ENCODE results near the gene MAPK8.

The MAPK8 gene

DNA sequence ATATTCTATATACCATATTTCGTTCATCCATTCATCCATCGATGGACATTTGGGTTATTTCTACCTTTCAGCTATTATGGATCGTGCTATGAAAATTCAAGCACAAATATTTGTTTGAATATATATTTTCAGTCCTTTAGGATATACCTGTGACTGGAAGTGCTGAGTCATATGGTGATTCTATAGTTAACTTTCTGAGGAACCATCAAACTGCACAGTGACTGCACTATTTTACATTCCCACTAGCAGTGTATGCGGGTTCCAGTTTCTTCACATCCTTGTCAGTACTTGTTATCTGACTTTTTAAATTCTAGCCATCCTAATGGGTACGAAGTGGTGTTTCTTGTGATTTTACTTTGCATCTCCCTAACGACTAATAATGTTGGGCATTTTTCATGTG lies 104.0 kb downstream of the MAPK8 start:
- TF ChIP-seq POLR2A (IDR thresholded peaks at IDR 0.05; ENCODE audit: extremely low read depth, insufficient read length) (no peak), MYC (IDR thresholded peaks at IDR 0.05; ENCODE audit: low read depth, low read length) (no peak), CTCF (IDR thresholded peaks at IDR 0.05; ENCODE audit: low read depth, low read length) (no peak), MAX (IDR thresholded peaks at IDR 0.05; ENCODE audit: low read depth, low read length) (no peak)
- DNase-seq (ENCODE audit: low read depth), result no peak

DNA sequence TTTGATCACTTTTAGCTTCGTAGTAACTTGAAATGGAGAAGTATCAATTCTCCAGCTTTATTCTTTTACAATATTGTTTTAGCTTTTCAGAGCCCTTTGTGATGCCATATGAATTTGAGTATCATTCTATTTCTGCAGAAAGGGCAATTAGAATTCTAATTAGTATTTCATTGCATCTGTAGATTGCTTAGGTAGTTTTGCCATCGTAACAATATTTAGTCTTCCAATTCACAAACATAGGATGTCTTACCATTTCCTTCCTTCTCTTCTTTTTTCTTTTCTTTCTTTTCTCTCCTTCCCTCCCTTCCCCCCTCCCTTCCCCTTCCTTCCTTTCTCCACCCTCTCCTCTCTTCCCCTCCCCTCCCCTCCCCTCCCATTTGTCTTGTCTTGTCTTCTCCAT lies 105.0 kb downstream of the MAPK8 start:
- H3K4me3 ChIP-seq (ENCODE audit: low read depth, low read length), result no peak overlapping the region
- TF ChIP-seq MAX (IDR thresholded peaks at IDR 0.05; ENCODE audit: low read depth, low read length), result no peak
- TF ChIP-seq POLR2A (IDR thresholded peaks at IDR 0.05; ENCODE audit: extremely low read depth, insufficient read length), result no peak
- no peak for TF ChIP-seq MYC (IDR thresholded peaks at IDR 0.05; ENCODE audit: low read depth, low read length)
- no peak for TF ChIP-seq CTCF (IDR thresholded peaks at IDR 0.05; ENCODE audit: low read depth, low read length)
- no peak for DNase-seq (ENCODE audit: low read depth)

More for the DNA sequence above, 104.0 kb downstream of the MAPK8 start:
- H3K4me3 ChIP-seq (ENCODE audit: low read depth, low read length), result no peak overlapping the region

GRCh38 chr10:48412081-48412480 lies 105.6 kb downstream of the MAPK8 start:
- DNase-seq (ENCODE audit: low read depth), result no peak
- TF ChIP-seq MYC (IDR thresholded peaks at IDR 0.05; ENCODE audit: low read depth, low read length) (no peak), CTCF (IDR thresholded peaks at IDR 0.05; ENCODE audit: low read depth, low read length) (no peak), MAX (IDR thresholded peaks at IDR 0.05; ENCODE audit: low read depth, low read length) (no peak), POLR2A (IDR thresholded peaks at IDR 0.05; ENCODE audit: extremely low read depth, insufficient read length) (no peak)
- no peak overlapping the region for H3K4me3 ChIP-seq (ENCODE audit: low read depth, low read length)

- no peak for DNase-seq (ENCODE audit: low read depth)
- TF ChIP-seq POLR2A (IDR thresholded peaks at IDR 0.05; ENCODE audit: extremely low read depth, insufficient read length), result no peak
- no peak for TF ChIP-seq CTCF (IDR thresholded peaks at IDR 0.05; ENCODE audit: low read depth, low read length)
- TF ChIP-seq MYC (IDR thresholded peaks at IDR 0.05; ENCODE audit: low read depth, low read length), result no peak
- TF ChIP-seq MAX (IDR thresholded peaks at IDR 0.05; ENCODE audit: low read depth, low read length), result no peak
- no peak overlapping the region for H3K4me3 ChIP-seq (ENCODE audit: low read depth, low read length)
Measured at GRCh38 chr10:48412933-48413332, 106.5 kb downstream of the MAPK8 start.

DNA sequence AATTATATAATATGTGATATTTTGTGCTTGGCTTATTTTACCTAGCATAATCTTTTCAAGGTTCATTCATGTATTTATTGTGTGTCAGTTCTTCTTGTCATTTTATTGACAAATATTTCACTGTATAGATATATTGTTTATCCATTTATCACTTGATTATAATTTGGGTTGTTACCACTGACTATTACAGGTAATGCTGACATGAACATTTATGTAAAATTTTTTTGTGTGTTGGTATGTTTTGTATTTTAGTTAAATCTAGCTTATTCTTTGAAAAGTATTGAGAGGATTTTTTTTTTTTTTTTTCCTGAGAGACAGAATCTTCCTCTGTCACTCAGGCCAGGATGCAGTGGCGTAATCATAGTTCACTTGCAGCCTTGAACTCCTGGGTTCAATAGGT lies 107.7 kb downstream of the MAPK8 start:
- H3K4me3 ChIP-seq (ENCODE audit: low read depth, low read length), result no peak overlapping the region
- DNase-seq (ENCODE audit: low read depth), result no peak
- TF ChIP-seq MAX (IDR thresholded peaks at IDR 0.05; ENCODE audit: low read depth, low read length), result no peak
- TF ChIP-seq POLR2A (IDR thresholded peaks at IDR 0.05; ENCODE audit: extremely low read depth, insufficient read length), result no peak
- no peak for TF ChIP-seq MYC (IDR thresholded peaks at IDR 0.05; ENCODE audit: low read depth, low read length)
- TF ChIP-seq CTCF (IDR thresholded peaks at IDR 0.05; ENCODE audit: low read depth, low read length), result no peak

DNA sequence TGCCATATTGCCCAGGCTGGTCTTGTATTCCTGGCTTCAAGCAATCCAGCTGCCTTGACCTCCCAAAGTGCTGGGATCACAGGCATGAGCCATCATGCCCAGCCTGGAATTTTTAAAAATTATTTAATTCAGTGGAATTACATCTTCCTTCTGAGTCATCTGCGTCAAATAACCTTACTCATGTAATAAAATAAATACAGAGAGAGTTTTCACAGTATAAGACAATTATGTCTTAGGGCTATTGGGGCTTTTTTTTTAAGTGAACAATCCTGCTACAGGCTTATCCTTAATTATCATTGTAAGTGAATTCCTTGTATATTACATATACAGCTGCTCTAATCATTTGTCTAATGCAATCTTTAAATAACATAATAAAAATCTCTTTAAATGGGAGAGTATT lies 108.3 kb downstream of the MAPK8 start:
- TF ChIP-seq MAX (IDR thresholded peaks at IDR 0.05; ENCODE audit: low read depth, low read length), result no peak
- TF ChIP-seq MYC (IDR thresholded peaks at IDR 0.05; ENCODE audit: low read depth, low read length), result no peak
- TF ChIP-seq CTCF (IDR thresholded peaks at IDR 0.05; ENCODE audit: low read depth, low read length), result no peak
- TF ChIP-seq POLR2A (IDR thresholded peaks at IDR 0.05; ENCODE audit: extremely low read depth, insufficient read length), result no peak
- no peak for DNase-seq (ENCODE audit: low read depth)
- H3K4me3 ChIP-seq (ENCODE audit: low read depth, low read length), result no peak overlapping the region
